PC-9 (cell line): ENCODE measurements around the gene ADRA1B. TPM values are rescaled to one million over a fixed set of nuclear protein-coding genes. Genes with fewer than 3 reads are reported as not detected.
A peak's percentile ranks its signal among the peaks of the same experiment; 100 is the strongest.

ENCODE experiments used
- BruUV-seq: library from RNA; stranded (reverse); fragments of 400-500 nt; replicated peaks from 2 replicates; lab custom pipeline; 2021; lab: Mats Ljungman, UMichigan
- CTCF ChIA-PET: fragments of 300-600 bp; sonication (Branson Sonifier 250); formaldehyde crosslinking; loops from one replicate; lab custom pipeline; 2022; ENCODE audit warnings: antibody characterized with exemption; lab: Charles Lee
- POLR2A ChIA-PET: fragments of 300-600 bp; sonication (Branson Sonifier 250); formaldehyde crosslinking; loops from one replicate; lab custom pipeline; 2022; ENCODE audit warnings: antibody characterized with exemption; ENCODE audit not compliant: unreplicated experiment; lab: Charles Lee
- DNase-seq, 2 experiments: peaks; one replicate each; pipeline versions ENCODE4 v3.0.0 to v3.0.0-alpha.2; 2015 to 2022; ENCODE audit warnings: mixed read lengths in 1 of 2
- H2AFZ ChIP-seq: fragments of 200-600 bp; sonication (generic); 2 replicates; pipeline ENCODE4 v1.8.1; 2017; ENCODE audit warnings: antibody characterized with exemption
- H3F3A ChIP-seq: fragments of 200-600 bp; sonication (generic); 2 replicates; pipeline ENCODE4 v1.8.1; 2017; ENCODE audit warnings: antibody characterized with exemption, mild to moderate bottlenecking, low read depth; ENCODE audit not compliant: insufficient read depth
- H3K27ac ChIP-seq: fragments of 200-600 bp; sonication (generic); 2 replicates; pipeline ENCODE4 v1.6.1; 2016; ENCODE audit warnings: mixed run types
- H3K27me3 ChIP-seq: fragments of 200-600 bp; sonication (generic); 2 replicates; pipeline ENCODE4 v1.6.1; 2016; ENCODE audit warnings: low read depth, mixed run types; ENCODE audit not compliant: insufficient read depth
- H3K36me3 ChIP-seq: fragments of 200-600 bp; sonication (generic); 2 replicates; pipeline ENCODE4 v1.6.1; 2016; ENCODE audit warnings: low read depth, mixed run types
- H3K4me1 ChIP-seq: fragments of 200-600 bp; sonication (generic); replicated peaks from 2 replicates; pipeline ENCODE4 v1.6.1; 2016; ENCODE audit warnings: mixed run types; ENCODE audit not compliant: insufficient read depth
- H3K4me2 ChIP-seq: fragments of 200-600 bp; sonication (generic); 2 replicates; pipeline ENCODE4 v1.6.1; 2017; ENCODE audit warnings: mixed run types
- H3K4me3 ChIP-seq: fragments of 200-600 bp; sonication (generic); 2 replicates; pipeline ENCODE4 v1.6.1; 2016; ENCODE audit warnings: mixed run types
- H3K79me2 ChIP-seq: fragments of 200-600 bp; sonication (generic); 2 replicates; pipeline ENCODE4 v1.6.1; 2017; ENCODE audit warnings: low read depth, mixed run types
- H3K9me2 ChIP-seq: fragments of 200-600 bp; sonication (generic); 2 replicates; pipeline ENCODE4 v1.8.1; 2017; ENCODE audit warnings: mild to moderate bottlenecking; ENCODE audit not compliant: insufficient read depth
- H3K9me3 ChIP-seq: fragments of 200-600 bp; sonication (generic); 2 replicates; pipeline ENCODE4 v1.8.1; 2016; ENCODE audit warnings: low read depth; ENCODE audit not compliant: insufficient read depth
- H4K20me1 ChIP-seq: fragments of 200-600 bp; sonication (generic); 2 replicates; pipeline ENCODE4 v1.8.1; 2017; ENCODE audit not compliant: insufficient read depth
- EZH2 ChIP-seq: fragments of 200-600 bp; sonication (generic); IDR thresholded peaks from 2 replicates; pipeline ENCODE4 v1.8.0; 2017; ENCODE audit warnings: antibody characterized with exemption, low read depth
- intact Hi-C: fragments of 100-400 bp; cut with micrococcal nuclease; formaldehyde crosslinking; loops from one replicate; pipeline ENCODE4 v1.10.0; 2022; ENCODE audit not compliant: unreplicated experiment
- total RNA-seq: library from RNA; stranded (reverse); gene quantifications from 2 replicates; pipeline ENCODE4 v1.2.3, GENCODE V29; 2021
- TF ChIP-seq, protein P1 (sequence below): fragments of 200-600 bp; sonication (generic); conservative IDR thresholded peaks from 2 replicates; pipeline ENCODE4 v1.6.1; 2017; ENCODE audit warnings: mixed run types, antibody characterized with exemption, mild to moderate bottlenecking, moderate library complexity

ADRA1B gene
- total RNA-seq, 1 experiment from 2014 or later: 4.6 TPM

- POLR2A ChIA-PET: no interaction called here
- no TSS peak for BruUV-seq
Observed at GRCh38 chr5:159933531-159934485, 17.5 kb downstream of the ADRA1B start.

GRCh38 chr5:159935946-159936345 lies 19.7 kb downstream of the ADRA1B start:
- no peak overlapping the region for H3K4me2 ChIP-seq
- no peak overlapping the region for H3K4me3 ChIP-seq
- peaks cover 6% of the 10 kb centered on the region; the same call in 1 of the 2 replicates for H3F3A ChIP-seq
- peak in 1 of 2 experiments; percentile 62 for DNase-seq
- no peaks in the 10 kb centered on the region for H3K79me2 ChIP-seq
- intact Hi-C loops: no loop called here
- no peak for TF ChIP-seq EZH2
- TF ChIP-seq, protein P1, sequence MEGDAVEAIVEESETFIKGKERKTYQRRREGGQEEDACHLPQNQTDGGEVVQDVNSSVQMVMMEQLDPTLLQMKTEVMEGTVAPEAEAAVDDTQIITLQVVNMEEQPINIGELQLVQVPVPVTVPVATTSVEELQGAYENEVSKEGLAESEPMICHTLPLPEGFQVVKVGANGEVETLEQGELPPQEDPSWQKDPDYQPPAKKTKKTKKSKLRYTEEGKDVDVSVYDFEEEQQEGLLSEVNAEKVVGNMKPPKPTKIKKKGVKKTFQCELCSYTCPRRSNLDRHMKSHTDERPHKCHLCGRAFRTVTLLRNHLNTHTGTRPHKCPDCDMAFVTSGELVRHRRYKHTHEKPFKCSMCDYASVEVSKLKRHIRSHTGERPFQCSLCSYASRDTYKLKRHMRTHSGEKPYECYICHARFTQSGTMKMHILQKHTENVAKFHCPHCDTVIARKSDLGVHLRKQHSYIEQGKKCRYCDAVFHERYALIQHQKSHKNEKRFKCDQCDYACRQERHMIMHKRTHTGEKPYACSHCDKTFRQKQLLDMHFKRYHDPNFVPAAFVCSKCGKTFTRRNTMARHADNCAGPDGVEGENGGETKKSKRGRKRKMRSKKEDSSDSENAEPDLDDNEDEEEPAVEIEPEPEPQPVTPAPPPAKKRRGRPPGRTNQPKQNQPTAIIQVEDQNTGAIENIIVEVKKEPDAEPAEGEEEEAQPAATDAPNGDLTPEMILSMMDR: no peak
- POLR2A ChIA-PET: no interaction called here
- no peak overlapping the region for H3K27ac ChIP-seq
- peaks cover 10% of the 10 kb centered on the region for H3K4me1 ChIP-seq
- CTCF ChIA-PET: no interaction called here
- H3K9me3 ChIP-seq: no peaks in the 10 kb centered on the region
- no peak overlapping the region for H2AFZ ChIP-seq
- no peaks in the 10 kb centered on the region for H3K9me2 ChIP-seq
- no TSS peak for BruUV-seq
- no peaks in the 10 kb centered on the region for H3K27me3 ChIP-seq
- no peaks in the 10 kb centered on the region for H3K36me3 ChIP-seq
- H4K20me1 ChIP-seq: no peaks in the 10 kb centered on the region

More at GRCh38 chr5:159933531-159934485, 17.5 kb downstream of the ADRA1B start:
- DNase-seq: no peak
- Histone ChIP-seq H3F3A (peaks cover 6% of the 10 kb centered on the region; the same call in 1 of the 2 replicates), H4K20me1 (0 out of 2 replicates have a peak, but pooled peaks cover 3% of the 10 kb centered on the region), H3K9me2 (no peaks in the 10 kb centered on the region), H3K79me2 (peaks cover 10% of the 10 kb centered on the region; the same call in 1 of the 2 replicates), H2AFZ (no peak overlapping the region), H3K4me2 (no peak overlapping the region), H3K36me3 (0 out of 2 replicates have a peak, but pooled peaks cover 4% of the 10 kb centered on the region), H3K27ac (no peak overlapping the region), H3K27me3 (no peaks in the 10 kb centered on the region), H3K9me3 (no peaks in the 10 kb centered on the region), H3K4me1 (peaks cover 11% of the 10 kb centered on the region), H3K4me3 (no peak overlapping the region)
- TF ChIP-seq EZH2: no peak
- TF ChIP-seq, protein P1: no peak
- CTCF ChIA-PET: no interaction called here
- intact Hi-C loops: no loop called here

- no peak for TF ChIP-seq EZH2
- TF ChIP-seq, protein P1: no peak
- peaks cover 6% of the 10 kb centered on the region; the same call in 1 of the 2 replicates for H3F3A ChIP-seq
- no peaks in the 10 kb centered on the region for H3K36me3 ChIP-seq
- H3K27ac ChIP-seq: no peak overlapping the region
- H2AFZ ChIP-seq: no peak overlapping the region
- ChIA-PET POLR2A (no interaction called here), CTCF (no interaction called here)
- intact Hi-C loops: no loop called here
- H3K4me3 ChIP-seq: no peak overlapping the region
- H3K27me3 ChIP-seq: no peaks in the 10 kb centered on the region
- H3K79me2 ChIP-seq: no peaks in the 10 kb centered on the region
- H3K4me1 ChIP-seq: peaks cover 10% of the 10 kb centered on the region
- H3K4me2 ChIP-seq: no peak overlapping the region
- no peaks in the 10 kb centered on the region for H4K20me1 ChIP-seq
- BruUV-seq: no TSS peak
- no peak for DNase-seq
- H3K9me2 ChIP-seq: no peaks in the 10 kb centered on the region
- no peaks in the 10 kb centered on the region for H3K9me3 ChIP-seq
Observed at GRCh38 chr5:159936686-159937329, 20.5 kb downstream of the ADRA1B start.
